NCI-H460 (cell line): ENCODE measurements around the gene JPT1. TPM values are rescaled to one million over a fixed set of nuclear protein-coding genes. Genes with fewer than 3 reads are reported as not detected.
"Not testable (repeated sequence)": the region's sequence is repeated elsewhere in the genome, so short reads cannot be mapped to it uniquely, and the experiment has no call there.

ENCODE experiments used
- DNase-seq: peaks from one replicate; pipeline ENCODE4 v3.0.0-alpha.2; 2016; ENCODE audit warnings: low read depth; ENCODE audit errors: extremely low read depth
- total RNA-seq: library from RNA; depleted of rRNA; stranded (reverse); fragments of >200 nt; shearing (Covaris generic); gene quantifications from 2 replicates; pipeline ENCODE4 v1.2.3, GENCODE V29; 2014

Gene JPT1
- total RNA-seq, 1 experiment from 2014 or later = 454 TPM

DNA sequence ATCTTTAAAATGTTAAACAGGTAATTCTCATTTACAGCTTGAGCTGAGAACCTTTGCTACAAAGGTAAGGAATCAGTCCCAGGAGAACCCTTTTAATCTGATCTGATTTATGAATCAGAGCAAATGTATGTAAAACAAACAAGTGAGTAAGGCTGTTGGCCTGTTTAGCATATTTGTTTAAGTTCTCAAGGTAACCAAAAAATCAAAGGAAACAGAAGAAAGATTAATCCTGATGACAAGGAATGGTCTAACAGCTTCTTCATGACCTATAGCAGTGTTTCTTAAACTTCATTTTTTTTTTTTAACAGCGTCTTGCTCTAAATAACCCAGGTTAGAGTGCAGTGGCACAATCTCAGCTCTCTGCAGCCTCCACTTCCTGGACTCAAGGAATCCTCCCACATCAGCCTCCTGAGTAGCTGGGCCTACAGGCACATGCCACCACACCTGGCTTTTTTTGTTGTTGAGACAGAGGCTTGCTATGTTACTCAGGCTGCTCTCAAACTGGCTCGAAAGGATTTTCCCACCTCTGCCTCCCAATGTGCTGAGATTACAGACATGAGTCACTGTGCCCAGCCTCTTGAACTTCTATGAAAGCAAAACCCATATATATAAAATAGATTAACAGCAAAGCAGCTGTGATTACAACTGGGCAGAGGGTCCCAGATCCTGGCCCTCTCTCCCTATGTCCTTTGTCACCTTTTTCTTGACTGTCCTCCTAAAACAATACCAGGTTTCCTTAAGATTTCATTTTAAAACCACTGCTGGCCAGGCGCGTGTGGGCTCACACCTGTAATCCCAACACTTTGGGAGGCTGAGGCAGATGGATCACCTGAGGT, 5.1 kb upstream of the JPT1 start:
- no peak for DNase-seq

DNA sequence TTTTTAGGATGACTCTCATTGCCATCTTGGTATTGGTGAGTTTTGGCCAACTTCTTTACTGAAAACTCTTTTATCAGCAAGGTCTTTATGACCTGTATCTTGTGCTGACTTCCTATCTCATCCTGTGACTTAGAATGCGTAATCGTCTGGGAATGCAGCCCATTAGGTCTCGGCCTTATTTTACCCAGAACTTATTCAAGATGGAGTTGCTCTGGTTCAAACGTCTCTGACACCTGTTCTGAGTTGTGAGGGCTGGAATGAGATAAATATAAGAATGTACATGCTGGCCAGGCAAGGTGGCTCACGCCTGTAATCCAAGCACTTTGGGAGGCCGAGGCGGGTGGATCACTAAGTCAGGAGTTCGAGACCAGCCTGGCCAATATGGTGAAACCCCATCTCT, 4.2 kb upstream of the JPT1 start:
- not testable (repeated sequence) for DNase-seq

DNA sequence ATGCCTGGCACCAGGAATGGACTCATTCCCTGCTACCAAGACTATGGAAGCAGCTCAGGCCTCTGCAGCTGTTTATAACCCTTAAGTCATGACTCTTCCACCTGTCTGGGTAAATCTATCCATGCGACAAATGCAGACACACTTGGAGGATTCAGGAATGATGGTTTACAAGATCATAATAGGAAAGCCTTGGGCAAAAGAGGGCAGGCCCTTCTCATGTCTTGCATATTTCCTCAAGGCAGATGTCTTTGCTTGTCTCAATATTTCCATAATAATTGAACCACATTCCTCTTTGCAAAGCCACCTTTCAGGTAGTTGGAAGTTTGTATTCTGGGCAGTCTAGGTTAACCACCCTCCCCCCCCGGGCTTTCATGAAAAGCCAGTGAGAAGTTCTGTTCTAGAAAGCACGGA, 884 bp upstream of the JPT1 start:
- DNase-seq = no peak

DNA sequence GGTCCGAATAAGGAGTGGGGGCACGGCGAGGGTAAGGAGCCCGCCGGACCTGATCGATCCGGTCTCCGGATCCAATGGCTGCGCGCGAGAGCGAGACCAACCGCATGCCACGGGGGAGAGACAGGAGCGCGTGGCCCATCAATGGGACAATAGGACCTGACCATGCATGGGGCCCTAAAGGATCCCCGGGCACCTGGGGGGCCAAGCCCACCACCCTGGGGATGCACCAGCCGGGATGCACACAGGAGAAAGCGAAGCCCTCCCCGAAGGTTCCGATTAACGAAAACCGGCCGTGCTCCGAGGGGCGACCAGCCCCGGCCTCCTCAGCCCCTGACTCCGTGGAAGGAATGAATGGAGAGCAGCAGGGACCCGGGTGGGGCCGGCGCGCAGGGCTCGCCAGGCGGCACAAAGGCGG, 525 bp downstream of the JPT1 start:
- DNase-seq = no peak

DNA sequence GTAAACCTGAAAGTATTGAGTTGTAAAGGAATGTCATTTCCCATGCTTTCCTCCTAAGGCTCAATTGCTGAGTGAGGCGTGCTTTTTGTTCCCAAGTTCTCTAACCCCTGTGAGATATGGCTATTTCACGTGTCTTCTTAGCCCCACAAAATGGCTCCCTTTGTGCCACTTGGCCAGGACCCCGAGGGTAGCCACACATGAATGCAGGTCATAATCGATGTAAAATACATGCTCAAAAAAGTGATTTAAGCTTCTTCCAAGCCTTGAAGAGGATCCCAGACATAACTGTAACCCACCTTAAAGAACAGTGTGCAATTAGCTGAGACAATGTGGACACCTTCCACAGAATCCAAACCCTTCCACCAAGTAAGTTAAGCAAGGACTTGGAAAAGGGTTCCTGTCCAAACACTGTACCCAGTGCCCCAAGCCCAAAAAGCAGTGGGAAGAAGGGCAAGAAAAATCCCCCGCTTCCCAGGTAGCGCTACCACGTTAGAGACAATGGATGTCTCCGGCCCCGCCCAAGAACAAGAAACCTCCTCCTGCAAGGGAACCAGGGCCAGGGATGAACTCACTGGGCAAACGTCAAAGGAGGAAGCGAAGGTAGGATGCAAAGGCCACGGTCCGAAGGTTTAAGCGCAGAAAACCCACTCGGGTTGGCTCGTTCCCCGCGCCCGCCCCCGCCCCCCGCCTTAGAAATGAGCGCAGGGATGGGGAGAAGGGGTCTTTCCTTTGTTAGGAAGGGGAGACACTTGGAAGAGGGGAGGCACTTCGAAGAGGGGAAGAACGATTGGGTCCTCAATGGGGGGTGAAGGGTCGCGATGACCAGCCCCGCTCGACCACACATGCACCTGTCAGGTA, 1.2 kb downstream of the JPT1 start:
- no peak for DNase-seq

DNA sequence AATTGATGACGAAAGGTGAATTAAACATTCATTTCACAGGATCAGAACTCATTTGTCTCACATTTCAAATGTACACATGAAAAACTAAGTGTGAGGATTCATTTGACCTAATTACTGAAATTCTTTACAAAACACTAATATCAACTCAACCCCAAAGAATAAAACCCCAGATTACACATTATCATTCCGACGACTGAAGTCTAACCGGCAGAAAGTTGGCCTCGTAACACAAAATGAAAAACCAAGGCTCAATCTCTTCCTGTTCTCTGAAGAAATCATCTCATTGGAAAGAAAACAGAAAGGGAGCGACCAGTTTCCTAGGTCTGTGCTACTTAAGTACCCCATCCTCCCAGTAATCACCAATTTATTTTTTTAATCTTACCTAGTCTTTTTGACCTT, 1.8 kb downstream of the JPT1 start:
- DNase-seq = no peak

DNA sequence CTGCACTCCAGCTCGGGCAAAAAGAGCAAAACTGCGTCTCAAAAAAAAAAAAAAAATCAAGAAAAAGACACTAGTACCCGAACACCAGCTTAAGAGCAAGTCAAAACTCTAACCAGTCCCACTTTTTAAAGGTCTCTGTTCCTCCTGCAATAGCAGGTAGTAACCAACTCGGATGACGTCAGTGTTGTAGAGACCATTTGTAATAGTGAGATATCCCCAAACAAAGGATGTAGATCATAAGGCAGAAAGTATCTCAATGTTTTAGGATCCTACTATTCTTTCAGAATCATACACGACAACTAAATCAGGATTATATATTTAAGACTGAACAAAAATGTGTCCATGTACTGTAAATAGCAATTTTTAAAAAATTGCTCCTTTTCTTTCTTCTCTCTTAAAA, 2.4 kb downstream of the JPT1 start:
- no peak for DNase-seq

DNA sequence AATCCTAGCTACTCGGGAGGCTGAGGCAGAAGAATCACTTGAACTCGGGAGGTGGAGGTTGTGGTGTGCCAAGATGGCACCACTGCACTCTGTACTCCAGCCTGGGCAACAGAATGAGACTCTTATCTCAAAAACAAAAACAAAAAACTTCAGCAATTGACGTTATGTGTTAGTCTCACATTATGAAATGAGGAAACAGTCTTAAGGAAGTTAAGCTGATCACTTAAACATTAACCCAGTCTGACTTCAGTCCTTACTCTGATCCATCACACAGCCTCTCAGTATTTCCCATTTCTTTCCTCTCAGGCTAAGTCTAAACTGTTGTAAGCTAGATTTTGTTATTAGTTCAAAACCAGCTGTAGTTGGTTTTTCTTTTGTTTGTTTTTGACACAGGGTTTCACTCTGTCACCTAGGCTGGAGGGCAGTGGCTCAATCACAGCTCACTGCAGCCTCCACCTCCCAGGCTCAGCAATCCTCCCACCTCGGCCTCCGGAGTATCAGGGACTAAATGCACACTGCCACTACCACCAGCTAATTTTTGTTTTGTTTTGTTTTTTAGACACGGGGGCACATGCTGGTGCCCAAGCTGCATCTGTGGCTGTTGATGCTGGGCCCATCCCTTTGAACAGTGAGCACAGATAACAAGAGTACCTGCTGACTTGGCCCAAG, 6.3 kb downstream of the JPT1 start:
- DNase-seq = no peak

DNA sequence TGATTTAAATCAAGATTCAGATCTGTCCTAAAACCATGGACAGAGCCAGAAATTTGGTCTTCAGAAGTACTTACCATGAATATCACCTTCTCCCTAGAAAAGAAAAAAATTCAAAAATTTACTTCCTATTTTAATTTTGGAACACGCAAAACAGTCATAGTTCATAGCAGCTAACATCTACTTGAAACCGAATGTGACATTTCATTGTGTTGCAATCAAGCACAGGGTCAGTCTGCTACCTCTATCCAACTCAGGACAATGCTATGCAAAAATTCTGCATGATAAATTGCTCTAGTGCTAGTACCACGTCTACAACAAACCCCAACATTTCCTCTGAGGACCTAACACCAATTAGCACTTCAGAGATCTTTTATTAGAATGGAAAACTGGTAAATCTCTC, 7.7 kb downstream of the JPT1 start:
- DNase-seq = no peak

DNA sequence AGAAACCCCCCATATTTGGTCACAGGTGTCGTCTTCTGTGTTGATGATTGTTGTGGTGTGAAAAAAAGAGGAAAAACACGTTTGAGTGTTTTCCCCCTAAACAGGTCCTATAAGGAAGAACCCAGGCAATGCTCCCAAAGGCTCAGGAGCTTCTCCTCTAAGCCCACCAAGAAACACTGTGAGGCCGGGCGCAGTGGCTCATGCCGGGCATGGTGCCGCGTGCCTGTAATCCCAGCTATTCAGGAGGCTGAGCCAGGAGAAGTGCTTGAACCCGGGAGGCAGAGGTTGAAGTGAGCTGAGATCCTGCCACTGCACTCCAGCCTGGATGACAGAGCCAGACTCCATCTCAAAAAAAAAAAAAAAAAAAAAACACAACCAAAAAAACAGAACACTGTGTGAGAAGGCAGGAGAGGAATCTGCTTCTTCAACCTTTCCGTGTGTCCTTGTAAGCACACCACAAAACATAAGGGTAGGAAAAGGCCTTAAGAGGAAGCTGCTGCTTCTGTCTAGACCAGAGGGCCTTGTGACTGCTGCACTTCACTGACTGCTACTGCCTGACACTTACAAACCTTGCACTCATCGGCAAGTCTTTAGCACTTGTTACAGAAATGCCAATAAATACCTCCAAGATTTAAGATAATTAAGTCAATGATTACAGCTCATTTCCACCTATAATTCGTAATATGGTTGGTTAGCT, 9.3 kb downstream of the JPT1 start:
- DNase-seq = no peak

DNA sequence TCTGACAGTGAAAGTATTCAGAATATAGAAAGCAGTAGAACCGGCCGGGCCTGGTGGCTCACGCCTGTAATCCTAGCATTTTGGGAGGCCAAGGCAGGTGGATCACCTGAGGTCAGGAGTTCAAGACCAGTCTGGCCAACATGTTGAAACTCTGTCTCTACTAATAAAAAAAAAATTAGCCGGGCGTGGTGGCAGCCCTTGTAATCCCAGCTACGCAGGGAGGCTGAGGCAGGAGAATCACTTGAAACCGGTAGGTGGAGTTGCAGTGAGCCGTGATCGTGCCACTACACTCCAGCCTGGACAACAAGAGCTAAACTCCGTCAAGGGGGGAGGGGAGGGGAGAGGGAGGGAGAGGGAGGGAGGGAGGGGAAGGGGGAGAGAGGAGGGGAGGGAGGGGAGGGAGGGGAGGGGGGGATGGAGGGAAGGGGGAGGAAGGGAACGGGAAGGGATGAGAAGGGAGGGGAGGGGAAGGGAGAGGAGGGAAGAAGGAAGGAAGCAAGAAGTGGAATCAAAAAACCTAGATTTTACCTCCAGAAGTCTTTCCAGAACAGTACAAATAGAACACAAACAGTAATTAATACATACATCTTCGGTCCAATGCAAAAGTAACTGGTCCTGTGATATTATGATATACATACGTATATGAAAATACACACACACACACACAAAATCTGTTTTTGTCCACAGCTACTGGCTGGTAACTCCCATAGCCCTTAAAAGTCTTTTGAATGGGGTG, 11.9 kb downstream of the JPT1 start:
- DNase-seq = no peak

DNA sequence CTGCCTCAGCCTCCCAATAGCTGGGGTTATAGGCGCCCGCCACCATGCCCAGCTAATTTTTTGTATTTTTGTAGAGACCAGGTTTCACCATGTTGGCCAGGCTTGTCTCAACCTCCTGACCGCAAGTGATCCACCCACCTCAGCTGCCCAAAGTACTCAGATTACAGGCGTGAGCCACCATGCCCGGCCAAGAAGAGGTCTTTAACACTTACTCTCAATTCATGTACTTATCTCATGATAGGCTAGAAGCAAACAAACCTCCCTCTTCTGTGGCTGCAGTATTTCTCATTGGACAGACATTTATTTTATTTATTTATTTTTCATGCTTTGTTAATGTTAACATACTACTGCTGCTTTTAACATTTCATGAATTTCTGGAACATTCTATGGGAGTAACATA, 15.8 kb downstream of the JPT1 start:
- DNase-seq = no peak

DNA sequence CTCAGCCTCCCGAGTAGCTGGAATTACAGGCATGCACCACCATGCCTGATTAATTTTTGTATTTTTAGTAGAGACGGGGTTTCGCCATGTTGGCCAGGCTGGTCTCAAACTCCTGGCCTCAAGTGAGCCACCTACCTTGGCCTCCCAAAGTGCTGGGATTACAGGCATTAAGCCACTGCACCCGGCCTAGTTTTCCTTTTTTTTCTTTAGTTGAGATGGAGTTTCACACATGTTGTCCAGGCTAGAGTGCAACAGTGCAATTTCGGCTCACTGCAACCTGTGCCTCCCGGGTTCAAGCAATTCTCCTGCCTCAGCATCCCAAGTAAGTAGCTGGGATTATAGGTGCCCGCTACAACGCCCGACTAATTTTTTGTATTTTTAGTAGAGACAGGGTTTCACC, 16.6 kb downstream of the JPT1 start:
- not testable (repeated sequence) for DNase-seq

DNA sequence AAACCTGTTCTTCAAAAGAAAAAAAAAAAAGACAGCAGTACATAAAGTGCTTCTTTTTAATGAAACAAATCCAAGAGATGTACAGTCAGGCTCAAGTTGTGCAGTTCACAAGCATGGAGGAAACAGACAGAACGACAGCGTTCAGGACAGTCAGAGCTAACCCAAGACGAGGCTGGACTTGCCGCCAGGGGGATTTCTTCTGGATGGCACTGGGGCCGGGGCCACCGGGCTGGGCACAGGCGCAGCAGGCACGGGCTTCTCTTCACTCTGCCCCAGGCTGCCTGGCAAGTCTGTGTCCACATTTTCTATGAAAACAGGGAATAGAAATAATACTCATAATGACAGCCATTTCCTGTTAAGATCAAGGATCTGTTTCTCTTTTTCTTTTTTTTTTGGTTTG, 18.4 kb downstream of the JPT1 start:
- DNase-seq = no peak

DNA sequence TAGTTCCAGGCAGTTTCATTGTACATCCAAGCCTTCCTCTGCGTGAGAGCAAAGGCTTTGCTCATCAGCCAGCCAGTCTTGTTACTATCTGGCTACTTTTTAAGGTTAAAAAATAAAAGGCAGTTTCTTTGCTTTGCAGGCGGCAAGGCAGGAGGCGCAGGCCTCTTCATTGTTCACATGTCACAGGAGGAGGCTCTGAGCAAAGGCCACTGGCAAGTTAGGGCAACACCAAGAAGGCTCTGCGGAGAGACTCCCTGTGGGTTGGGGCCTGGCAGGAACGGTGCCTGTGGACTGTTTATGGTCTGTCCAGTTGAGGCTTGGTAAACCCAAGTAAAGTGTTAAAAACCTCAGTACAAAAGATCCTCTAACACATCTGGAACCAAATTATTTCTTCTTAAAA, 18.9 kb downstream of the JPT1 start:
- DNase-seq = no peak

DNA sequence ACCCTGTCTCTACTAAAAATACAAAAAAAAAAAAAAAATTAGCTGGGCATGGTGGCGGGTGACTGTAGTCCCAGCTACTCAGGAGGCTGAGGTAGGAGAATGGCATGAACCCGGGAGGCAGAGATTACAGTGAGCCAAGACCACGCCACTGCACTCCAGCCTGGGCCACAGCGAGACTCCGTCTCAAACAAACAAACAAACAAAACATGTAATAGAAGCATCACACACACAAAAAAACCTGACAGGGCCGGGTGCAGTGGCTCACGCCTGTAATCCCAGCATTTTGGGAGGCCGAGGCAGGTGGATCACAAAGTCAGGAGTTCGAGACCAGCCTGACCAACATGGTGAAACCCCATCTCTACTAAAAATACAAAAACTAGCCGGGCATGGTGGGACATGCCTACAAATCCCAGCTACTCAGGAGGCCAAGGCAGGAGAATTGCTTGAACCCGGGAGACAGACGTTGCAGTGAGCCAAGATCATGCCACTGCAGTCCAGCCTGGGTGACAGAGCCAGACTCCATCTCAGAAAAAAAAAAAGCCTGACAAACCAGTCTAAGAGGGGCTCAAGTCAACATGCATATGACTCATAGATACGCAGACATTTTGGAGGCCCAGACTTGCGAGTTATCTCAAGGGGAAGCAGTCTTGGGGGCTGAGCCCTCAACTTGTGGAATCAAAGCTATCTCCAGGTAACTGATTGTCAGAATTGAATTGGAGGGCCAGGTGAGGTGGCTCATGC, 20.5 kb downstream of the JPT1 start:
- DNase-seq = not testable (repeated sequence)

DNA sequence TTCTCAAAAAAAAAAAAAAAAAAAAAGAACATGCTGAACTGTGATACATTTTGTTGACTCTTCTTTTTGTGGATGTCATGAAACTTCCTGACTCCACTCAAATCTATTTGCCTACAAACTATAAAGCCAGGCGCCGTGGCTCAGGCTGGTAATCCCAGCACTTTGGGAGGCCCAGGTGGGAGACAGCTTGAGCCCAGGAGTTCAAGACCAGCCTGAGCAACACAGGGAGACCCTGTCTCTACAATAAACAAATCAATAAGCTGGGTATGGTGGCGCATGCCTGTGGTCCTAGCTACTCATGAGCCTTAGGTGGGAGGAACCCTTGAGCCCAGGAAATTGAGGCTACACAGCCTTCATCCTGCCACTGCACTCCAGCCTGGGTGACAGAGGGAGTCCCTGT, 21.3 kb downstream of the JPT1 start:
- no peak for DNase-seq

DNA sequence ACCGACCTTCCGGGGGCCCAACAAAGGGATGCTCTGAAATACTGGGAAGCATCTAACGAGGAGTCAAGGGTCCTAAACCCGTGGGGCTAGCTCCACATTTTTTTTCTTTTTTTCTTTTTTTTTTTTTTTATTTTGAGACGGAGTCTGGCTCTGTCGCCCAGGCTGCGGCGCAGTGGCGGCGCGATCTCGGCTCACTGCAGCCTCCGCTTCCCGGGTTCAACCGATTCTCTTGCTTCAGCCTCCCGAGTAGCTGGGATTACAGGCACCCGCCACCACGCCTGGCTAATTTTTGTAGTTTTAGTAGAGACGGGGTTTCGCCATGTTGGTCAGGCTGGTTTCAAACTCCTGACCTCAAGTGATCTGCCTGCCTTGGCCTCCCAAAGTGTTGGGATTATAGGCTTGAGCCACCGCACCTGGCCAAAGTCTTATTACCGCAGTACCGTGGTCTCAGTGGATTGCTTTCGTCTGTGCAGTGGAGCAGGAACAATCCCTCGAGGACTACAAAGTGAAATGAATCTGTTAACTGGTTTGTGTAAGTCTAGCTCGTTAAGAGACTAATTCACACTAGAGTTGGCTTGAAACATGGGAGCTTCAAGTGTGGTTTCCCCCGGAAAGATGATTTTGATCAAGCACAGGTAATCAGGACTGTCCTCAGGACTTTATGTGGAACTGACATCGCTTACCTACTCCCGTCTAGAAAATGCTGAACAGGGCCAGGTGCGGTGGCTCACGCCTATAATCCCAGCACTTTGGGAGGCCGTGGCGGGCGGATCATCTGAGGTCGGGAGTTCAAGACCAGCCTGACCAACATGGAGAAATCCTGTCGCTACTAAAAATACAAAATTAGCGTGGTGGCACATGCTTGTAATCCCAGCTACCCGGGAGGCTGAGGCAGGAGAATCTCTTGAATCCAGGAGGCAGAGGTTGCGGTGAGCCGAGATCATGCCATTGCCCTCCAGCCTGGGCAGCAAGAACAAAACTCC, 22.0 kb downstream of the JPT1 start:
- DNase-seq = not testable (repeated sequence)
